HepG2 (cell line): Measurements from ENCODE around the gene TAF7. TPM values are rescaled to one million over a fixed set of nuclear protein-coding genes. Genes with fewer than 3 reads are reported as not detected.

Source experiments
- AGO1 ChIP-seq: fragments of 200-400 bp; formaldehyde crosslinking; IDR thresholded peaks from 2 replicates; pipeline ENCODE4 v1.6.1; 2017; ENCODE audit warnings: mild to moderate bottlenecking, low read depth, low read length, moderate library complexity; ENCODE audit not compliant: poor library complexity, severe bottlenecking
- FOXC1 ChIP-seq: sonication (generic); formaldehyde crosslinking; IDR thresholded peaks from 2 replicates; pipeline ENCODE4 v1.8.0; 2022; ENCODE audit warnings: mild to moderate bottlenecking, missing genetic modification reagents, borderline replicate concordance
- KDM2A ChIP-seq: sonication (generic); formaldehyde crosslinking; IDR thresholded peaks from 2 replicates; pipeline ENCODE4 v1.4.0; 2020; ENCODE audit warnings: low read depth, missing genetic modification reagents, borderline replicate concordance
- NFIB ChIP-seq: sonication (generic); formaldehyde crosslinking; IDR thresholded peaks from 2 replicates; pipeline ENCODE4 v1.9.0; 2021; ENCODE audit warnings: missing genetic modification reagents, mild to moderate bottlenecking, borderline replicate concordance
- RAD21 ChIP-seq: fragments of 450-650 bp; formaldehyde crosslinking; IDR thresholded peaks from 2 replicates; pipeline ENCODE4 v1.5.0; 2020; ENCODE audit warnings: mild to moderate bottlenecking
- RBM39 ChIP-seq: fragments of 200-400 bp; formaldehyde crosslinking; IDR thresholded peaks from one replicate; pipeline ENCODE4 v1.6.1; 2018; ENCODE audit warnings: antibody characterized with exemption, mild to moderate bottlenecking, low read depth, low read length; ENCODE audit not compliant: poor library complexity, severe bottlenecking
- ZNF282 ChIP-seq: fragments of 450-650 bp; IDR thresholded peaks from 2 replicates; pipeline ENCODE4 v1.6.1; 2018; ENCODE audit not compliant: partially characterized antibody
- ZNF780A ChIP-seq: sonication (generic); formaldehyde crosslinking; IDR thresholded peaks from 2 replicates; pipeline ENCODE4 v1.8.0; 2022; ENCODE audit warnings: mild to moderate bottlenecking, missing genetic modification reagents, moderate library complexity
- polyA plus RNA-seq, 8 experiments: library from polyadenylated mRNA; depleted of rRNA in 3 of 8; stranded (reverse) in 7 of 8; unstranded in 1 of 8; fragments of >200 nt; fragmentation: Illumina TruSeq in 4 of 8; extraction: Trizol in 4 of 8; gene quantifications; 2 replicates each; pipeline versions ENCODE4 v1.2.1 to v1.2.3, GENCODE V29; 2011 to 2016; ENCODE audit warnings: low read depth in 4 of 8, missing spikeins in 1 of 8, mixed read lengths in 1 of 8; ENCODE audit not compliant: insufficient read depth in 1 of 8
- total RNA-seq, 5 experiments: library from RNA; depleted of rRNA; stranded (reverse); fragments of >200 nt; fragmentation: Illumina TruSeq; extraction: Trizol; gene quantifications; 2 replicates each; pipeline ENCODE4 v1.2.3, GENCODE V29; 2016; ENCODE audit warnings: low read depth in 1 of 5
- TF ChIP-seq, protein P1 (sequence below): sonication (generic); formaldehyde crosslinking; IDR thresholded peaks from 2 replicates; pipeline ENCODE4 v1.4.0; 2020; ENCODE audit warnings: mild to moderate bottlenecking, missing genetic modification reagents
- TF ChIP-seq, protein P2 (sequence below): IDR thresholded peaks from 2 replicates; pipeline ENCODE4 v1.6.1; 2012; ENCODE audit warnings: low read length, improper control_type of control experiment
- TF ChIP-seq, protein P3 (sequence below): sonication (generic); formaldehyde crosslinking; IDR thresholded peaks from 2 replicates; pipeline ENCODE4 v1.5.0; 2020; ENCODE audit warnings: mild to moderate bottlenecking, missing genetic modification reagents
- TF ChIP-seq, protein P4 (sequence below): sonication (generic); formaldehyde crosslinking; IDR thresholded peaks from 2 replicates; pipeline ENCODE4 v1.4.0; 2020; ENCODE audit warnings: missing genetic modification reagents, borderline replicate concordance
- TF ChIP-seq, protein P5 (sequence below): IDR thresholded peaks from 2 replicates; pipeline ENCODE4 v1.6.1; 2016; ENCODE audit warnings: low read depth
- TF ChIP-seq, protein P6 (sequence below): sonication (generic); formaldehyde crosslinking; IDR thresholded peaks from 2 replicates; pipeline ENCODE4 v1.5.1; 2020; ENCODE audit warnings: missing genetic modification reagents, mild to moderate bottlenecking, borderline replicate concordance

Gene TAF7
- total and polyA plus RNA-seq, 2 of the 13 experiments (the other 11 are each of a cell fraction or from before 2014, with no cell fraction given) = 41.6 to 61.5 TPM

DNA sequence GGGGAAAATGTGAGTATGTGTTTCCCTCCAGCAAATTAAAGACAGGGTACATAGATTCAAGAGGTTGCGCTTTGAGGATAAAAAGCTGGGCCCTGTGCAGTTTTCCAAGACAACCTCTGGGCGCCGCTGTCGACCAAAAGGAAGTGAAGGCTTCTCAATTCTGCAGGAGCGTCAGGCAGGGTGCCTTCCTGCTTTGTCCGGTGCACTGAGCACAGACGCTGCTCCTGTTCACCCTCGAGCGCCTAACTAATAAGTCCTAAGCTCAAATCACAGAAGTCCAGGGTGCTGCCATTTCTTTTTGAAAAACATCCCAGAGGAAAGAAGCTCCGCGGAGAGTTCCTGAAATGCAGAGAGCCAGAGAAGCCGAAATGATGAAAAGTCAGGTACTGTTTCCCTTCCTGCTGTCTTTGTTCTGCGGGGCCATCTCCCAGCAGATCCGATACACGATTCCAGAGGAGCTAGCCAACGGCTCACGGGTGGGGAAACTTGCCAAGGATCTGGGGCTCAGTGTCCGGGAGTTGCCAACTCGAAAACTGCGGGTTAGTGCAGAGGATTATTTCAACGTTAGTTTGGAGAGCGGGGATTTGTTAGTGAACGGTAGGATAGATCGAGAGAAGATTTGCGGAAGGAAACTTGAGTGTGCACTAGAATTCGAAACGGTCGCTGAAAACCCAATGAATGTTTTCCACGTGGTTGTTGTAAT is 29.5 kb upstream of the TAF7 start, which contains the start of gene PCDHGB1 (continued):
- TF ChIP-seq, protein P1, sequence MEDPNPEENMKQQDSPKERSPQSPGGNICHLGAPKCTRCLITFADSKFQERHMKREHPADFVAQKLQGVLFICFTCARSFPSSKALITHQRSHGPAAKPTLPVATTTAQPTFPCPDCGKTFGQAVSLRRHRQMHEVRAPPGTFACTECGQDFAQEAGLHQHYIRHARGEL (CRISPR knock-in tag) = no peak
- TF ChIP-seq KDM2A (CRISPR knock-in tag) = peak; percentile 44; the same call in 1 of the 2 replicates
- TF ChIP-seq, protein P2, sequence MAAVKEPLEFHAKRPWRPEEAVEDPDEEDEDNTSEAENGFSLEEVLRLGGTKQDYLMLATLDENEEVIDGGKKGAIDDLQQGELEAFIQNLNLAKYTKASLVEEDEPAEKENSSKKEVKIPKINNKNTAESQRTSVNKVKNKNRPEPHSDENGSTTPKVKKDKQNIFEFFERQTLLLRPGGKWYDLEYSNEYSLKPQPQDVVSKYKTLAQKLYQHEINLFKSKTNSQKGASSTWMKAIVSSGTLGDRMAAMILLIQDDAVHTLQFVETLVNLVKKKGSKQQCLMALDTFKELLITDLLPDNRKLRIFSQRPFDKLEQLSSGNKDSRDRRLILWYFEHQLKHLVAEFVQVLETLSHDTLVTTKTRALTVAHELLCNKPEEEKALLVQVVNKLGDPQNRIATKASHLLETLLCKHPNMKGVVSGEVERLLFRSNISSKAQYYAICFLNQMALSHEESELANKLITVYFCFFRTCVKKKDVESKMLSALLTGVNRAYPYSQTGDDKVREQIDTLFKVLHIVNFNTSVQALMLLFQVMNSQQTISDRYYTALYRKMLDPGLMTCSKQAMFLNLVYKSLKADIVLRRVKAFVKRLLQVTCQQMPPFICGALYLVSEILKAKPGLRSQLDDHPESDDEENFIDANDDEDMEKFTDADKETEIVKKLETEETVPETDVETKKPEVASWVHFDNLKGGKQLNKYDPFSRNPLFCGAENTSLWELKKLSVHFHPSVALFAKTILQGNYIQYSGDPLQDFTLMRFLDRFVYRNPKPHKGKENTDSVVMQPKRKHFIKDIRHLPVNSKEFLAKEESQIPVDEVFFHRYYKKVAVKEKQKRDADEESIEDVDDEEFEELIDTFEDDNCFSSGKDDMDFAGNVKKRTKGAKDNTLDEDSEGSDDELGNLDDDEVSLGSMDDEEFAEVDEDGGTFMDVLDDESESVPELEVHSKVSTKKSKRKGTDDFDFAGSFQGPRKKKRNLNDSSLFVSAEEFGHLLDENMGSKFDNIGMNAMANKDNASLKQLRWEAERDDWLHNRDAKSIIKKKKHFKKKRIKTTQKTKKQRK = no peak
- TF ChIP-seq, protein P3, sequence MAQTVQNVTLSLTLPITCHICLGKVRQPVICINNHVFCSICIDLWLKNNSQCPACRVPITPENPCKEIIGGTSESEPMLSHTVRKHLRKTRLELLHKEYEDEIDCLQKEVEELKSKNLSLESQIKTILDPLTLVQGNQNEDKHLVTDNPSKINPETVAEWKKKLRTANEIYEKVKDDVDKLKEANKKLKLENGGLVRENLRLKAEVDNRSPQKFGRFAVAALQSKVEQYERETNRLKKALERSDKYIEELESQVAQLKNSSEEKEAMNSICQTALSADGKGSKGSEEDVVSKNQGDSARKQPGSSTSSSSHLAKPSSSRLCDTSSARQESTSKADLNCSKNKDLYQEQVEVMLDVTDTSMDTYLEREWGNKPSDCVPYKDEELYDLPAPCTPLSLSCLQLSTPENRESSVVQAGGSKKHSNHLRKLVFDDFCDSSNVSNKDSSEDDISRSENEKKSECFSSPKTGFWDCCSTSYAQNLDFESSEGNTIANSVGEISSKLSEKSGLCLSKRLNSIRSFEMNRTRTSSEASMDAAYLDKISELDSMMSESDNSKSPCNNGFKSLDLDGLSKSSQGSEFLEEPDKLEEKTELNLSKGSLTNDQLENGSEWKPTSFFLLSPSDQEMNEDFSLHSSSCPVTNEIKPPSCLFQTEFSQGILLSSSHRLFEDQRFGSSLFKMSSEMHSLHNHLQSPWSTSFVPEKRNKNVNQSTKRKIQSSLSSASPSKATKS = no peak
- TF ChIP-seq, protein P4, sequence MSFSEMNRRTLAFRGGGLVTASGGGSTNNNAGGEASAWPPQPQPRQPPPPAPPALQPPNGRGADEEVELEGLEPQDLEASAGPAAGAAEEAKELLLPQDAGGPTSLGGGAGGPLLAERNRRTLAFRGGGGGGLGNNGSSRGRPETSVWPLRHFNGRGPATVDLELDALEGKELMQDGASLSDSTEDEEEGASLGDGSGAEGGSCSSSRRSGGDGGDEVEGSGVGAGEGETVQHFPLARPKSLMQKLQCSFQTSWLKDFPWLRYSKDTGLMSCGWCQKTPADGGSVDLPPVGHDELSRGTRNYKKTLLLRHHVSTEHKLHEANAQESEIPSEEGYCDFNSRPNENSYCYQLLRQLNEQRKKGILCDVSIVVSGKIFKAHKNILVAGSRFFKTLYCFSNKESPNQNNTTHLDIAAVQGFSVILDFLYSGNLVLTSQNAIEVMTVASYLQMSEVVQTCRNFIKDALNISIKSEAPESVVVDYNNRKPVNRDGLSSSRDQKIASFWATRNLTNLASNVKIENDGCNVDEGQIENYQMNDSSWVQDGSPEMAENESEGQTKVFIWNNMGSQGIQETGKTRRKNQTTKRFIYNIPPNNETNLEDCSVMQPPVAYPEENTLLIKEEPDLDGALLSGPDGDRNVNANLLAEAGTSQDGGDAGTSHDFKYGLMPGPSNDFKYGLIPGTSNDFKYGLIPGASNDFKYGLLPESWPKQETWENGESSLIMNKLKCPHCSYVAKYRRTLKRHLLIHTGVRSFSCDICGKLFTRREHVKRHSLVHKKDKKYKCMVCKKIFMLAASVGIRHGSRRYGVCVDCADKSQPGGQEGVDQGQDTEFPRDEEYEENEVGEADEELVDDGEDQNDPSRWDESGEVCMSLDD (CRISPR knock-in tag) = no peak
- no peak for TF ChIP-seq NFIB (CRISPR knock-in tag)
- TF ChIP-seq AGO1 = no peak
- no peak for TF ChIP-seq ZNF780A (CRISPR knock-in tag)
- no peak for TF ChIP-seq ZNF282
- peak; percentile 67 for TF ChIP-seq RAD21 (CRISPR knock-in tag)
- TF ChIP-seq, protein P5, sequence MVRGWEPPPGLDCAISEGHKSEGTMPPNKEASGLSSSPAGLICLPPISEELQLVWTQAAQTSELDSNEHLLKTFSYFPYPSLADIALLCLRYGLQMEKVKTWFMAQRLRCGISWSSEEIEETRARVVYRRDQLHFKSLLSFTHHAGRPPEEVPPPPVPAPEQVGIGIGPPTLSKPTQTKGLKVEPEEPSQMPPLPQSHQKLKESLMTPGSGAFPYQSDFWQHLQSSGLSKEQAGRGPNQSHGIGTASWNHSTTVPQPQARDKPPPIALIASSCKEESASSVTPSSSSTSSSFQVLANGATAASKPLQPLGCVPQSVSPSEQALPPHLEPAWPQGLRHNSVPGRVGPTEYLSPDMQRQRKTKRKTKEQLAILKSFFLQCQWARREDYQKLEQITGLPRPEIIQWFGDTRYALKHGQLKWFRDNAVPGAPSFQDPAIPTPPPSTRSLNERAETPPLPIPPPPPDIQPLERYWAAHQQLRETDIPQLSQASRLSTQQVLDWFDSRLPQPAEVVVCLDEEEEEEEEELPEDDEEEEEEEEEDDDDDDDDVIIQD (CRISPR knock-in tag) = no peak
- TF ChIP-seq, protein P6, sequence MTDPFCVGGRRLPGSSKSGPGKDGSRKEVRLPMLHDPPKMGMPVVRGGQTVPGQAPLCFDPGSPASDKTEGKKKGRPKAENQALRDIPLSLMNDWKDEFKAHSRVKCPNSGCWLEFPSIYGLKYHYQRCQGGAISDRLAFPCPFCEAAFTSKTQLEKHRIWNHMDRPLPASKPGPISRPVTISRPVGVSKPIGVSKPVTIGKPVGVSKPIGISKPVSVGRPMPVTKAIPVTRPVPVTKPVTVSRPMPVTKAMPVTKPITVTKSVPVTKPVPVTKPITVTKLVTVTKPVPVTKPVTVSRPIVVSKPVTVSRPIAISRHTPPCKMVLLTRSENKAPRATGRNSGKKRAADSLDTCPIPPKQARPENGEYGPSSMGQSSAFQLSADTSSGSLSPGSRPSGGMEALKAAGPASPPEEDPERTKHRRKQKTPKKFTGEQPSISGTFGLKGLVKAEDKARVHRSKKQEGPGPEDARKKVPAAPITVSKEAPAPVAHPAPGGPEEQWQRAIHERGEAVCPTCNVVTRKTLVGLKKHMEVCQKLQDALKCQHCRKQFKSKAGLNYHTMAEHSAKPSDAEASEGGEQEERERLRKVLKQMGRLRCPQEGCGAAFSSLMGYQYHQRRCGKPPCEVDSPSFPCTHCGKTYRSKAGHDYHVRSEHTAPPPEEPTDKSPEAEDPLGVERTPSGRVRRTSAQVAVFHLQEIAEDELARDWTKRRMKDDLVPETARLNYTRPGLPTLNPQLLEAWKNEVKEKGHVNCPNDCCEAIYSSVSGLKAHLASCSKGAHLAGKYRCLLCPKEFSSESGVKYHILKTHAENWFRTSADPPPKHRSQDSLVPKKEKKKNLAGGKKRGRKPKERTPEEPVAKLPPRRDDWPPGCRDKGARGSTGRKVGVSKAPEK (CRISPR knock-in tag) = no peak
- no peak for TF ChIP-seq RBM39
- TF ChIP-seq FOXC1 (CRISPR knock-in tag) = peak; percentile 48; the same call in 1 of the 2 replicates
